ENCODE results near the gene SNX8.

GRCh38 chr7:2217206-2217605, 97.0 kb downstream of the SNX8 start:
- no peak for TF ChIP-seq EZH2phosphoT487 (IDR thresholded peaks at IDR 0.05; ENCODE audit: low read depth, severe bottlenecking, unreplicated experiment)
- TF ChIP-seq EZH2 (IDR thresholded peaks at IDR 0.05; ENCODE audit: borderline replicate concordance), result no peak
- TF ChIP-seq, protein P1, sequence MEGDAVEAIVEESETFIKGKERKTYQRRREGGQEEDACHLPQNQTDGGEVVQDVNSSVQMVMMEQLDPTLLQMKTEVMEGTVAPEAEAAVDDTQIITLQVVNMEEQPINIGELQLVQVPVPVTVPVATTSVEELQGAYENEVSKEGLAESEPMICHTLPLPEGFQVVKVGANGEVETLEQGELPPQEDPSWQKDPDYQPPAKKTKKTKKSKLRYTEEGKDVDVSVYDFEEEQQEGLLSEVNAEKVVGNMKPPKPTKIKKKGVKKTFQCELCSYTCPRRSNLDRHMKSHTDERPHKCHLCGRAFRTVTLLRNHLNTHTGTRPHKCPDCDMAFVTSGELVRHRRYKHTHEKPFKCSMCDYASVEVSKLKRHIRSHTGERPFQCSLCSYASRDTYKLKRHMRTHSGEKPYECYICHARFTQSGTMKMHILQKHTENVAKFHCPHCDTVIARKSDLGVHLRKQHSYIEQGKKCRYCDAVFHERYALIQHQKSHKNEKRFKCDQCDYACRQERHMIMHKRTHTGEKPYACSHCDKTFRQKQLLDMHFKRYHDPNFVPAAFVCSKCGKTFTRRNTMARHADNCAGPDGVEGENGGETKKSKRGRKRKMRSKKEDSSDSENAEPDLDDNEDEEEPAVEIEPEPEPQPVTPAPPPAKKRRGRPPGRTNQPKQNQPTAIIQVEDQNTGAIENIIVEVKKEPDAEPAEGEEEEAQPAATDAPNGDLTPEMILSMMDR (IDR thresholded peaks at IDR 0.05; ENCODE audit: poor library complexity), result no peak

Measured in hepatocyte (in vitro differentiated cells).